D341Med (cell line): ENCODE measurements around the gene ACTR10.

Source experiments
- DNase-seq: peaks from one replicate; pipeline ENCODE4 v3.0.0; 2012; ENCODE audit warnings: low spot score

ACTR10 gene

DNA sequence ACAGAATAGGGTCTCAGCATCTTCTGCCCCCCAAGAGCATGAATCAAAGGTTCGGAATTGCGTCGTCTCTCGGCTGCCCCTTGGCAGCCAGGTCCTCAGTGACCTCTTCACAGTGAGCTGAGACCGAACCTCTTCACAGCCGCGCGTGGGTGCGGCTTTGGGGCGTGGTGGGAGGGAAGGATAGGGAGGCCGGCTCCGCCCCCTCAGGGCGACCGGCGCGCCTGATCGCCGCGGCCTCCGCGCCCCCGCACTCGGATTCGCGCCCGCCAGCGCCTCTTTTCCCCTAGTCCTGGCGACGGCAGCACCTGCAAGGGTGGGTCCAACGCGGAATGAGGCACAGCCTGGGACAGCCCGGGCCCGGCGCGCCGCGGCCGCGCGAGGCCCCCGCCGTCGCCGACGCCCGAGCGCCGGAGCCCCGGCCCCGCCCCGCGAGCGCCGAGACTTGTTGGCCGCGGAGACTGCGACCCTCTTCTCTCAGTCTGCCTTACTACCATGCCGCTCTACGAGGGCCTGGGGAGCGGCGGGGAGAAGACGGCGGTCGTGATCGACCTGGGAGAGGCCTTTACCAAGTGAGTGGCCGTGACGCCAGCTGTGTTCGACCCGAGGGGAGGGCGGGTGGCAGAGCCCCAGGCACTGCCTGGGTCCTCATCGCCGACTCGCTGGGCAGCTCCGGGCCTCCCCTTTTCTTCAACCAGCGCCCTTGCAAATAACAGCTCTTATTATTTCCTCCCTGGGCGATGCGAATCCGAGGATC lies at the start of gene ACTR10:
Gene ACTR10, plus strand, starts transcription at position 424 of the 754 bp plus-strand sequence. Its CDS starts 69 bp downstream, at position 493.
- peak; percentile 95 for DNase-seq

DNA sequence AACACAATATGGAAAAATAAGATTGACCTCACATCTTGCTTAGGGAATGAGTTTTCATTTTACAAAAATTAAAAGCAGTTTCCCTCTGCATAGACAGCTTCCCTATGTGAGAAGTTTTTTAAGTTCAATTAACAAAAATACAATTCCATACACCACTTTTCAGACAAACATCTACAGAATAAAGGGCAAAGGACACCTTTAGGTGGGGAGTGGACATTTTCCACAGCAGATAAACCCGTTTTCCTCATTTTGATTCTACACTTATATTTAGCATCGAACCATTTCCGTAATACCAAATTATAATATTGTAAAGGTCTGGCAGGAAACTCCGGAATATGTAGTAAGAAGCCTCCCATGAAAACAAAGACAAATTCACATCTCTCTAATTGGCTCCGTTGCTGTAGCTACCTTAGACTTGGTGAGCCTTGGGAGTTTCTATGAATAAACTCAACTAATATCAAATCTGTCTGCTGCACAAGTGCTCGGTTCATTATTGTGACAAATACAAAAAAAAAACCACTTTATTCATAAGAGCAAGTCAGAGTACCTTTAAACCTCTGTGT lies 49.6 kb upstream of the ACTR10 start:
- DNase-seq, result no peak

DNA sequence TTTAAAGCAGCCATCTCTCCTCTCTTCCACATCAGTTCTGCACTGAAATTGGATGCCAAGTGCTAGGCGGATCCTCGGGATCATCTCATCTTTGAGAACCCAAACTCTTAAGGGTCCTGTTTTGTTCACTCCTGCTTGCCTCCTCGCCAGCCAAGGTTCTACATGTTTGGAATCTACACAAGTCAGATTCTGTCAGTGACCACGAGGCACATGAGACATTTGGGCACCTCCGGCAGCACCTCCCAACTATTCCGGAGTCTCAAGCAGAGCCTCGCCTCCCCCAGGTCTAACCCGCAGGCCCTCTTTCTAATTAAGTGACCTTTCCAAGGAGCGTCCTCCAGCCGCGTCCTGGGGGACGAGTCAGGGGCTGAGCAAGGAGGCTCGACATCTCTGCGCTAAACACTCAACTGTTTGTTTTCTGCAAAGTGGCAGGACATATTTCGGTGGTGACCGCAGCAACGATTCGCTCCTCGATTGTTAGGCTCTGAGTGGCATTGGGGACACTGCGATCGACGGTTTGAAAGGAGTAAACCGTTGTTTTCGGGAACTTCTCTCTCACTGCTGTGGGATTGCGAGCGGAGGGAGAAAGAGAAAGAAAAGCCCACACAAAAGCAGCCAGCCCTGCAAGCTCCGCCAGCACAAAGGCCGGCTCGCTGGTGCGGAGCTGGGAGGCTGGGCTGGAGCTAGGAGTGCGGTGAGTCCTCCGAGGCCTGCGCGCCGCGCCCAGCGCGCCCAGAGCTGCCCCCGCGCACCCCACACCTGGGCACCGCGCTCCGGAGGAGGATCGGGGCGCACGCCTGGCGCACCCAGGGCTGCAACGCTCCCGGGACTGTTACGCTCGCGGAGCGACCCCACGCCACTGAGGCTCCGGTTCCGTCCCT lies 48.6 kb upstream of the ACTR10 start:
- DNase-seq, result peak; percentile 71

DNA sequence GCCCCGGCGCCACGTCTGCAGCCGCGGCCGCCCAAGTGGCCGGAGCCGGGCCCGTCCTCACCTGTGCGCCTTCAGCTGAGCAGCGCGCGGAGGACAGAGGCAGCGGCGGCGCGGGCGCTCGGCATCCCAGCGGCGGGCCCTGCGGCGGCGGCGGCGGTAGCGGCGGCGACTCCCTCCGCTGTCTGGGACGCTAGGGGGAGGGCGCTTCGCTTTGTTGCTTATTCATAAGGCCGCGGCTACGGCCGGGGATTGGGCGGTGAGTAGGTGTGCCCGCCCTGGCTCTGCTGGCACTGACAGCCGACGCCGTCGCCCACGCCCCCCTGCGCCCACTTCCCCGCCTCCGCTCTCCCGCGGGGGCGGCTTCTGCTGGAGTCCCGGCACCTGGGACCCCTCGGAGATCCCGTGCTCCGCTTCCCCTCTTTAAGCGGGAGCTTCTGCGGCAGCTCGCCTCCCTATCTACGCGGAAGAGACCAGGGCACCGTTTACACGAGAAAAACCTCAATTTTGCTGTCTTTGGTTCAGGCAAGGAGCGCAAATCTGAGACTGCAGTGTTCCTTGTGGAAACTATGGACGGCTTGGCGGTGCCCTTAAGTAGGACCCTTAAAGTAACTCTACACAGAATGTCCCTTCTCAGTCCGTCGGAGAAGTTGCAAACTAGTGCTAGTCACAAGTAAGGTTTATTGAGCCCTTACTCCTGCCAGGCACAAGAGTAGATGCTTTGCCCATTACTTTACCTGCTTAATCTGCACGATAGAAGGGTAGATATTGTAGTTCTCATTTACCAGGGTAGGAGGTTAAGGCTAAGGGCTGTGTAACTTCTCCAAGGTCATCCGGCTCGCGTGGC lies 47.7 kb upstream of the ACTR10 start, which contains the start of gene ARMH4:
Gene ARMH4, minus strand, starts transcription at position 200 of the 844 bp plus-strand sequence. CDS start 12,855 bp downstream, outside the sequence.
- peak; percentile 93 for DNase-seq

DNA sequence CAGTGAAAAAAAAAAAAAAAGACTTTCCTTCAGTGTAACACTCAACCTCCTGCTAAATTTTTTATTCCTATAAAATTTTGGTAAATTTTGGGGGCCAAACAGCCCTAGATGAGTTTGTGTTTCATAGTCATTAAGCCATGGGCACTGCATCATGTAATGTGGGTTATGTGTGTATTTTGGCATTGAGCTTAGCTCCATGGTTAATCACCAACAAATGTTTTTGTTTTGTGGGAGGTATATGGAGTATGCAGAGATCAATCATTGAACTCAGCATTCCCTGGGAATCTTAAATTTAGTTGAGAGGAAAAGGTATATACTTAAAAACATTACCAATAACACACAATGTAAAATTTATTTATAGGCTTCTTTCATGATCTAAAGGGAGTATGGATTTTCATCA lies 39.4 kb upstream of the ACTR10 start:
- no peak for DNase-seq

DNA sequence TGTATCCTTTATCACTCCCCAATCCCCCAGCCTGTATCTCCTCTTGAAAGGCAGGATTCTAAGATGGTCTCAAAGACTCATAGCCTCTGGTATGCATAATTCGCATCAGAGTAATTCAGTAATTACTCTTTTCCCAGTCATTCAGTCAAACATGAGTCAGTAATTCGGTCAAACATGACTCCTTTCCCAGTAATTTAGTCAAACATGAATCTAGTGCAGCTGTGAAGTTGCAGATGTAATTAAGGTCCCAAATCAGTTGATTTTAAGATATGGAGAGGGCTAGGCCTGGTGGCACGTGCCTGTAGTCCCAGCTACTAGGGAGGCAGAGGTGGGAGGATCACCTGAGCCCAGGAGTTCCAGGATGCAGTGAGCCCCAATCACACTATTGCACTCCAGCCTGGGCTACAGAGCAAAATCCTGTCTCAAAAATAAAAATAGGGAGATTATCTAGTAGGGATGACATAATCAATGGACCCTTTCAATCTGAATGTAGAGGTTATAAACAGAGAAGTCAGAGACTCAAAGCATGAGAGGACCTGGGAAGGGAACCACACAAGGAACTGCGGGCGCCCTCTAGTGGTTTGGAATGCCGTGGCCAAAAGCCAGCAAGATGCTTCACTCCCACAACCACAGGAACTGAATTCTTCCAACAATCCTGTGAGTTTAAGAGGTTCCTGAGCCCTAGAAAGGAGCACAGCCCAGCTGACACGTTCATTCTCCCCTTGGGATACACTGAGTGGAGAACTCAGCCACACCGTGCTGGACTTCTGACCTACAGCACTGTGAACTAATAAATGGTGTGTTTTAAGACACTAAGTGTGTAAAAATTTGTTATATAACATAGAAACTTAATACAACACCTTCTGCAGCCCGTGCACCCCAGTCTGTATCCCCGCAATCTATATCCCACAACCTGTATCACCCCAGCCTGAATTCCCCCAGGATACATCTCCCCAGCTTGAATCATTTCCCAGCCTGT lies 33.7 kb upstream of the ACTR10 start:
- DNase-seq, result peak; percentile 72

DNA sequence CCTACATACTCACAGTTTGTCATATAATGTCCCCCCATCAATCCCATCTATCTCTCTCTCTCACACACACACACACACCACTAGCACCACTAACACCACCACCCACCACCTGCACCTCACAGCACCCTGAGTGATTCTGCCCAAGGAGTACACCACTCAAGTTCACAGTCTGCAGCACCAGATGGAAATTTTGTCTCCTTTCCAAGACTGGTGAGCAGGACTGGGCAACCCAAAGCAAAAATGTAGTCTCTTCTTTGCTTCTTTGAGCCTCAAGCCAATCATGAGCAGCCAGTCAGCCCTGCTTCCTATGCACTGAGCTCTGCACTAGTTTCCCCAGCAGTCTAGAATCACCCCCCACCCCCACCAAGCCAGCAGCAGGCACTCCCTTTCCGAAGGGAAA lies 32.9 kb upstream of the ACTR10 start:
- no peak for DNase-seq

DNA sequence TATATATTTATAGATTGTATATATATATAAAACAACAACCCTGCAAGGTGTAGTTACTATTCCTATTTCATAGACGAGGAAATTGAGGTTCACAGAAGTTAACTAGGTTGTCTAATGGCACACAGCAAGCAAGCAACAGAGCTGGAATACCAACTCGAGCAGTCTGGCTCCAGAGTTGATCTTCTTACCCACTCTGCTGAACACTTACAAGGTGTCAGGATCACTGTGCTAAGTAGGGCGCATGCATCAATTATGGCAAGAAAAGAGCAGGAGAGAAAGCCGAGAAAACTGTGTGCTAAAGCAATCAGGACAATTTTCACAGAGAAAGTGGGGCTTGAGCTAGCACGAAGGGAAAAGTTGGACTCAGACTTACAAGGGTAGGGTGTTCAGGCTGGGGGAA lies 32.1 kb upstream of the ACTR10 start:
- DNase-seq, result no peak

DNA sequence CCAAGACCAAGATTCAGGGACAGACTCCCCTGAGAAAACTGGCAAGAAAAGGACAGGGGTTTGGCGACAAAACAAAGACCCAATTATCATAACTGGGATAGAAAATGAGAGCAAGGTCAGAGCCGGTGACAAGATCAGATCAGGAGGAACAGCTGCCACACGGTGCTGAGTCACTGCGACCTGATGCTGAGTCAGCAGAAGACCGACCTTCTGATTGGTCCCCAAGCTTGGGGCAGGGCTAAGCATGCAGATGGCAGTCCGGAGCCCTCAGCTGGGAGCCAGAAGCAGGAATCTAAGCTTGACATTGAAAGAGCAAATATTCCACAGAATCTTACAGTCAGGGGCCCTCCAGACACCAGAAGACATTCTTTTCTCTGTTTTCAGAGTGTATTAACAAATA lies 28.9 kb upstream of the ACTR10 start:
- peak; percentile 95 for DNase-seq

DNA sequence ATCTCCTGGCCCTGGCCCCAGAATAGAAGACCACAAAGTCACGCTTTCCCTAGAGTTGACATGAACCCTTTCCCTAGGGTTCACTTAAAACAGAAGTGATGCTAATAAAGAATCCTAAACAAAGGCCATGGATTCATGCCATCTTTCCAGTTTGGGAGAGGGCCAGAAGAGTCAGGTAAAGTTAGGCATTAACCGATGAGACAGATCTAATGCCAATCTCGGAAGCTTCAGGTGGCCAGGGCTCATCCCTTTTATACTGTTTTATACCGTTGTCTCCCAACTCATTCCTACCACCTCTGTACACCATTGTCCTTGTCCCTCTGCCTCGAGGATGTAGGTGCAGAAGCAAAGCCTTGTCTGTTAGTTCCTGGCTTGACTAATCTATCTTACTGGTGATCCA lies 22.8 kb upstream of the ACTR10 start:
- no peak for DNase-seq

DNA sequence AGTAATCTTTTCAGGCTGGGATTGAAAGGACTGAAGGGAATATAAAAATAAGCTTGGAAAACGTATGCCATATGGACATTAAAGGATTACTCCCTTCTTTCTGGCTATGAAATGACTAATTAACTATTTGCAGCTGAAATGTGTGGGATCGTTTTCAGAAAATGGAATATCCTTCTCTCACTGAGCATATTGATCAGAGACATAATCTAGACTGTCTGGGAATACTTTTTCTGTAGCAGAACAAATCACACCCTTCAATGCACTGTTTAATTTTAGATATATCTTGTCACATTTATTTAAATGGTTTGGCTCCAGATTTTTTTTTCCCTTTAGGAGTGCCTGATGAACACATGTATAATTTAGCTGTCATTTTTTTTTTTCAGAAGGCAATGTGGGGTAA lies 10.8 kb upstream of the ACTR10 start:
- no peak for DNase-seq

DNA sequence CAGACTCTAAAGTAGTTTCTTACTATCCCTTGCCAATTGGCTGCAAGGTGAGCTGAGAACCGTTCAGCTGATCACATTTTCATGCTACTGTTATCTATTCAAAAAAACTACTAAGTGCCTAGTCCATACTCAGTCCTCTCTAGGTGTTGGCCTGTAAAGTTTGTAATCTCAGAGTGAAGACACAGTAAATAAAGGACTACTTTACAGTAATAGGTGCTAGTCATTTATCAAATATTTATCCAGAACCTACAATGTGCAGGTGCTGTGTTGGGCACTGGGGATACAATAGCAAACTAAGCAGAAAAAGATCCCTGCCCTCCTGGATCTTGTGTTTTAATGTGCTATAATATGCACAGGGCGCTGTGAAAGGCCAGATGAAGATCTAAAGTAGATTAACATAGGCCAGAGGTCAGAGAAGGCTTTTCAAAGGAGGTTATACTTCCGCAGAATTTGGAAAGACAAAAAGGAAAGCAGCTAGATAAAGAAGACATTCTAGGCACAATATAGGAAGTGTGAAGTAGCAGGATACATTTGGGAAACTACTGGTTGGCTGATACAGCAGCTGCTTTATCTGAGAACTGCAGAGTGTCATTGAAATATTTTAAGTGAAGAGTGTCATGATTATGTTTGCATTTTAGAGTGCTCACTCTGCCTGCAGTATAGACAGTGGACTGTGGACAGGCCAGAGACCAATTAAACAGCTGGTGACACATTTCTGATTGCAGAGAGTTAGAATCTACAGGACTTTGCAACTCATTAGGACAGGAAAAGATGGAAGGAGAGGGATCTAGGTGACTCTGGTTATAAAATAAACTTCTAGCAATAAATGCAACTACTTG lies 8.0 kb upstream of the ACTR10 start:
- no peak for DNase-seq

DNA sequence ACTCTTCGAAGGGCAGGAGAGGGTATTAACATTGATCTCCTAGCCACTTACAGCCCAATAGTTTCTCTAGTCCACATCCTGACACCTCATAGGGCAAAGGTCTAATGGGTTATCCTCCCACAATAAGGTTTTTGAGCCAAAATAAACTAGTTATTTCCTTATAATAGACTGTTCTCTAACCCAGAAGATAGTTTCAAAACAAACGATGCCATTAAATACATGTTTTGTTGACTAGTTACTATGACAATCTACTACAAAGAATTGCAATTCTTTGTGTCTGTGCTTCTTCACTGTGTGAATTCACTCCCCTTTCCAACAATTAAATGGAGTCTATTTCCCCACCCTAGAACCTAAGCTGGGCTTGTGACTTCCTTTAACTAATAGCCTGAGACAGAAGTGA lies 6.4 kb upstream of the ACTR10 start:
- no peak for DNase-seq

DNA sequence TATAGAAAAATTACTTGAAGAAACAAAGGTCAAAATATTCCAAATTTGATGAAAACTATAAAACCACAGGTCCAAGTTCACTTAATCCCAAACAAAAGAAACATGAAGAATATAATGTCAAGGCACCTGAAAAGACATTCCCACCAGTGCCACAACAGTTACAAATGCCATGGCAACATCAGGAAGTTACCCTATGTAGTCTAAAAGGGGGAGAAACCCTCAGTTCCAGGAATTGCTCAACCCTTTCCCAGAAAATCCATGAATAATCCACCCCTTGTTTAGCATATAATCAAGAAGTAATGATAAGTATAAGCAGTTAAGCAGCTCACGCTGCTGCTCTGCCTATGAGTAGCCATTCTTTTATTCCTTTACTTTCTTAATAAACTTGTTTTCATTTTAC lies 3.8 kb upstream of the ACTR10 start:
- DNase-seq, result no peak

DNA sequence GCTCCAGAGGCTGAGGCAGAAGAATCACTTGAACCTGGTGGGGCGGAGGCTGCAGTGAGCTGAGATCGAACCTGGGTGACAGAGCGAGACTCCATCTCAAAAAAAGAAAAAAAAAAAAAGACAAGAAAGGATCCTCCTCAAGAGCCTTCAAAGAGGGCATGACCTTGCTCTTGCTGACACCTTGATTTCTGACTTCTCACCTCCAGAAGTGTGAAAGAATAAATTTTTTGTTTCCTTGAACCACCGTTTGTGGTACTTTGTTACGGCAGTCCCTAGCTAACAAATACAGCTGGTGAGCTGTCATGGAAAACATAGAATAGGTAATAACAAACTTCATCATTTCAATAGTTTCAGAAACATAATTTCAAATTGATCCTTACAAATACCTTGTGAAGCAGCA lies 1.9 kb upstream of the ACTR10 start:
- no peak for DNase-seq

DNA sequence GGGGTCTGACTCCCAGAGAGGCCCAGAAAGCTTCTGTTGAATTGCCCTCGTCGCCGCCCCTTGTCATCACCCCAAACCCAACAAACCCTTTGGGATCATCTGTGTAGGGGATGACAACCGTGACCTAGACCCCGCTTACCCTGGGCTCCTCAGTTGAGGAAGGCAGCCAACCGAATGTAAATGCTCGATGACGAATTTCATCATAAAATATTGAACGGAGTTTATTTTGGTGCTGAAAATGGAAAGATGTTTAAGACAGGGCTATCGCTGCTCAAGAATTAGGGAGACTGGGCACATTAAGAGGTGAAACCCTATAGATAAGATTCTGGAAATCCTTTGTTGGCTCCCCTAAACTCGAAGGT lies 512 bp downstream of the ACTR10 start:
- no peak for DNase-seq

DNA sequence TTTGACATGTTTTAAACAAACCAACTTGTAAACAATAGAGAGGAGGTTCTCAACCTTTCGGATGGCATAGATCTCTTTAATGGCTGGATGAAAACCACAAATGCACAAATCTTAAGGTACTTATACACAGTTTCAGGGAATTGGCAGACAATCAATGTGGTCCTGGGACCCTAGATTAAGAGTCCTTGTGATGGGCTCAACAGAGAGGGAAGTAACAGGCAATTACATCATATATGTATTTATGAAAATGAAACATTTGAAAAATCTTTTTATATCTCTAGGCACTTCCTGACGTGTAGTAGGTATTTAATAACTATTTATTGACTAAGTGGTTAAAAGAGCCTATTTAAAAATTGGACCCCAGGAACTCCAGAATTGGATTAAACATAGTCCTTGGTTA lies 897 bp downstream of the ACTR10 start:
- no peak for DNase-seq

DNA sequence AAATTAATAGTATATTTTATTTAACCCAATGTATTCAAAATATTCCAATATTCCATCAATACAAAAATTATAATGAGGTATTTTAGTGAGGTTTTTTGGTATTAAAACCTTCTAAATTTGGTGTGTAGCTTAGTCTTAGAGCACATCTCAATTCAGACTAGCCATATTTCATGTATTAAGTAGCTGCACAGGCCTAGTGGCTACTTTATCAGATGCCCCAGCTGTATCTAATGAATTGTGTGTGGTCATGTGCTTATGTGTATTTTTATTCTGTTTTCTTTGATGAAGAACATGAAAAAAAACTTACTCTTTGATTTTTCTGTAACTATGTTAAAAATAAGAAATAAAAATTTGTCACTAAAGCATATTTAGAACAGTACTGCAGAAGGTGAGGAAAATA lies 13.2 kb downstream of the ACTR10 start:
- no peak for DNase-seq

DNA sequence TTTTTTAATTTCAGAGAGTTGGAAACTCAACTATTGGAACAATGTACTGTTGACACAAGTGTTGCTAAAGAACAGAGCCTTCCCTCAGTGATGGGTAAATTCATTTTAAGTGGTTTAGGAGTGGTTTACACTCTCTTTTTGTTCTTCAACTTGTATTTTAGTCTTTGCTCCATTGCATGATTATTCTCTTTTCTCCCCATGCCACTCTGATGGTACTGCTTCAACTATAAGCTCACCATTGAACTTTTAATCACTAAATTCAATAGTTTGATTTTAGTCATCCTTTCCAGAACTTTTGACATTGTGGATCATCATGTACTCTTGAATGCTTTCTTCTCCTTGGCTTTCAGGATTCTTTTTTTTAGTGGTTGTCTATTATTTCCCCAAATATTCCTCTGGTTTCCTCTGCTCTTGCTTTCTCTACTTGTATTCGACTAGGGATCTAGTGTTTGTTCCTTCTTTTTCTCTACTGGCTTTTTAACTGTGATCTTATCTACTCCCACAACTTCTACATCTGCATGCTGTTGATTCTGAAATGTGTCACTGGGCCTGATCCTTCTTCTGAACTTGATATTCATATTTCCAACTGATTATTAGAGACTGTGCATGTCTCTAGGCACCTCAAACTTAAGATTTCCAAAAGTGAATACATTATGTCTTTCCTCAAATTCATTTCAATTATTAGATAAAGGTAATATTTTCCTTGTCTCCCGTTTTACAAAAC lies 15.4 kb downstream of the ACTR10 start:
- no peak for DNase-seq
